Neuronal stem cell (in vitro differentiated cells): ENCODE measurements around the gene FBXO36.
"Not testable (repeated sequence)": the region's sequence is repeated elsewhere in the genome, so short reads cannot be mapped to it uniquely, and the experiment has no call there.

Source experiments
- DNase-seq: peaks from one replicate; pipeline ENCODE4 v3.0.0-alpha.2; 2013; ENCODE audit warnings: low spot score
- H2AFZ ChIP-seq: one replicate; pipeline ENCODE4 v1.6.1; 2013; ENCODE audit warnings: mild to moderate bottlenecking, low read length, inconsistent platforms
- H2AK5ac ChIP-seq: 2 replicates; pipeline ENCODE4 v1.6.1; 2013; ENCODE audit warnings: low read depth, mild to moderate bottlenecking, inconsistent platforms, low read length, moderate library complexity, mixed read lengths
- H2BK120ac ChIP-seq: 2 replicates; pipeline ENCODE4 v1.6.1; 2013; ENCODE audit warnings: low read depth, mild to moderate bottlenecking, inconsistent platforms, low read length, moderate library complexity, mixed read lengths
- H2BK12ac ChIP-seq: one replicate; pipeline ENCODE4 v1.6.1; 2013; ENCODE audit warnings: low read length, inconsistent platforms
- H2BK15ac ChIP-seq: 2 replicates; pipeline ENCODE4 v1.6.1; 2013; ENCODE audit warnings: mild to moderate bottlenecking, low read length, inconsistent platforms, mixed read lengths
- H2BK5ac ChIP-seq: one replicate; pipeline ENCODE4 v1.6.1; 2013; ENCODE audit warnings: inconsistent platforms, mild to moderate bottlenecking, low read length, moderate library complexity
- H3K14ac ChIP-seq: one replicate; pipeline ENCODE4 v1.6.1; 2013; ENCODE audit warnings: low read length, inconsistent platforms
- H3K18ac ChIP-seq: 2 replicates; pipeline ENCODE4 v1.6.1; 2013; ENCODE audit warnings: low read length, inconsistent platforms
- H3K23ac ChIP-seq: 2 replicates; pipeline ENCODE4 v1.6.1; 2013; ENCODE audit warnings: low read depth, mild to moderate bottlenecking, mixed read lengths, low read length, inconsistent platforms; ENCODE audit not compliant: poor library complexity
- H3K27ac ChIP-seq: replicated peaks from 3 replicates; pipeline ENCODE4 v1.5.1; 2013; ENCODE audit warnings: low read length, inconsistent platforms
- H3K27me3 ChIP-seq, 3 experiments: 2 replicates each; pipeline ENCODE4 v1.6.1; 2013; ENCODE audit warnings: low read length in 3 of 3, mild to moderate bottlenecking in 2 of 3, inconsistent platforms in 1 of 3, low read depth in 1 of 3, mixed read lengths in 1 of 3, moderate library complexity in 1 of 3; ENCODE audit not compliant: control insufficient read depth in 3 of 3, insufficient read depth in 3 of 3
- H3K36me3 ChIP-seq, 2 donors: replicated peaks in 1 of 2; 2 replicates each; pipeline ENCODE4 v1.6.1; 2013; ENCODE audit warnings: low read length in 2 of 2; ENCODE audit not compliant: control insufficient read depth in 2 of 2, insufficient read depth in 2 of 2
- H3K4ac ChIP-seq: 2 replicates; pipeline ENCODE4 v1.6.1; 2013; ENCODE audit warnings: inconsistent platforms, mild to moderate bottlenecking, low read length, moderate library complexity
- H3K4me1 ChIP-seq, 2 donors: 1 replicate in 1 of 2; 2 replicates in 1 of 2; pipeline ENCODE4 v1.6.1; 2013; ENCODE audit warnings: low read length in 2 of 2, low read depth in 1 of 2; ENCODE audit not compliant: control insufficient read depth in 2 of 2, insufficient read depth in 1 of 2
- H3K4me2 ChIP-seq: one replicate; pipeline ENCODE4 v1.6.1; 2013; ENCODE audit warnings: mild to moderate bottlenecking, low read length, inconsistent platforms; ENCODE audit not compliant: insufficient read depth, poor library complexity, severe bottlenecking
- H3K4me3 ChIP-seq, 2 donors: 2 replicates each; pipeline ENCODE4 v1.5.1; 2013; ENCODE audit warnings: low read length in 2 of 2, mild to moderate bottlenecking in 2 of 2, inconsistent platforms in 1 of 2, moderate library complexity in 1 of 2
- H3K79me1 ChIP-seq: one replicate; pipeline ENCODE4 v1.6.1; 2013; ENCODE audit warnings: low read depth, mild to moderate bottlenecking, inconsistent platforms, low read length, moderate library complexity
- H3K9ac ChIP-seq: one replicate; pipeline ENCODE4 v1.6.1; 2013; ENCODE audit warnings: mild to moderate bottlenecking, low read depth, low read length, inconsistent platforms; ENCODE audit not compliant: poor library complexity
- H3K9me3 ChIP-seq, 2 donors: replicated peaks in 1 of 2; 2 replicates each; pipeline versions ENCODE3 to v1.6.1; 2013; ENCODE audit warnings: low read length in 2 of 2, mild to moderate bottlenecking in 2 of 2, inconsistent platforms in 1 of 2, low read depth in 1 of 2, mixed read lengths in 1 of 2, moderate library complexity in 1 of 2; ENCODE audit not compliant: control insufficient read depth in 2 of 2, insufficient read depth in 1 of 2
- H4K8ac ChIP-seq: one replicate; pipeline ENCODE4 v1.6.1; 2013; ENCODE audit warnings: low read depth, mild to moderate bottlenecking, inconsistent platforms, low read length, moderate library complexity
- H4K91ac ChIP-seq: one replicate; pipeline ENCODE4 v1.6.1; 2013; ENCODE audit warnings: low read length, low read depth, mild to moderate bottlenecking, inconsistent platforms; ENCODE audit not compliant: poor library complexity
- WGBS, 2 donors: extraction: QIAGEN DNeasy Blood & Tissue Kit; methylation state at CpG; one replicate each; pipeline ENCODE4 v1.1.7; 2013; ENCODE audit warnings: missing lambda C conversion rate in 2 of 2, mixed read lengths in 1 of 2; ENCODE audit not compliant: insufficient read length in 2 of 2, insufficient replicate concordance in 1 of 2; ENCODE audit errors: extremely low coverage in 2 of 2; 5-methylcytosine and 5-hydroxymethylcytosine counted together

The FBXO36 gene

DNA sequence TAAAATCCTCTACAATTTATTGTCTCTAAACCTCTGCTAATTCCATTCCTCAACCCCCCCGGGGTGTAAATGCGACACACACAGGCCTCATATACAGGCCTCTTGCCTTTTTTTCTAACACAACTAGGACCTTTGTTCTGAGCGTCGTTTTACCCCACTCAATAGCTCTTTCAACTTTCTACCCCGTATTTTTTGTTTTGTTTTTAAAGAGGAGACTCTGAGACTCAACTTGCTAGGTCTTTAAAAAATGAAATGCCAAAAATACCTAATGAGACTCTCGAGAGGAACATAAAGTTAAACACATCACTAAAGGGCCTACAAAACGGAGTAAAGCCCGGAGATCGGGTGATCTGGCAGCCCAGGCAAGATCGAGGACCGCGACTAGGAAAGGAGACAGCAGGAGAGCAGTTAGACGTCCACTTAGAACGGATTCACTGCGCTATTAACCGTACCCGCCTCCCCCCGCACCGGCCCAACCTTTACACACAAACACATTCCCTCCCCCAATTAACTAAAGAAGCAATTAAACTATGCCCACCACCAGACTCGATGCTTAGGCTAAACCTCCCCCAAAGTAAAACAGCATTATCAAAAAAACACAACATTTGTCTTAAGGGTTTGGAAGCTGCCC is 2.2 kb upstream of the FBXO36 start:
- Histone ChIP-seq H3K4ac (no peak overlapping the region), H2BK5ac (no peak overlapping the region), H4K8ac (no peak overlapping the region), H3K4me2 (peak overlapping the region; percentile 71), H2AFZ (peak overlapping the region; percentile 7), H3K79me1 (peaks cover 2% of the 10 kb centered on the region), H3K18ac (peak overlapping the region; percentile 44), H3K27me3 (no peaks in the 10 kb centered on the region), H3K9ac (peak overlapping the region; percentile 80), H2AK5ac (no peak overlapping the region), H2BK120ac (no peak overlapping the region), H3K14ac (no peak overlapping the region), H3K4me3 (peak overlapping the region; percentile 61 to 96), H3K27ac (peak overlapping the region; percentile 99), H3K36me3 (peaks cover 2 to 36% of the 10 kb centered on the region in 2 donors), H2BK15ac (no peak overlapping the region), H3K23ac (no peak overlapping the region), H3K9me3 (peaks cover 0 to 7% of the 10 kb centered on the region in 2 donors), H3K4me1 (peaks cover 0 to 7% of the 10 kb centered on the region in 2 donors), H4K91ac (no peak overlapping the region), H2BK12ac (no peak overlapping the region)
- DNase-seq, result no peak
- WGBS, 2 donors, result no CpG with 5 or more reads among the region's 20 CpGs

DNA sequence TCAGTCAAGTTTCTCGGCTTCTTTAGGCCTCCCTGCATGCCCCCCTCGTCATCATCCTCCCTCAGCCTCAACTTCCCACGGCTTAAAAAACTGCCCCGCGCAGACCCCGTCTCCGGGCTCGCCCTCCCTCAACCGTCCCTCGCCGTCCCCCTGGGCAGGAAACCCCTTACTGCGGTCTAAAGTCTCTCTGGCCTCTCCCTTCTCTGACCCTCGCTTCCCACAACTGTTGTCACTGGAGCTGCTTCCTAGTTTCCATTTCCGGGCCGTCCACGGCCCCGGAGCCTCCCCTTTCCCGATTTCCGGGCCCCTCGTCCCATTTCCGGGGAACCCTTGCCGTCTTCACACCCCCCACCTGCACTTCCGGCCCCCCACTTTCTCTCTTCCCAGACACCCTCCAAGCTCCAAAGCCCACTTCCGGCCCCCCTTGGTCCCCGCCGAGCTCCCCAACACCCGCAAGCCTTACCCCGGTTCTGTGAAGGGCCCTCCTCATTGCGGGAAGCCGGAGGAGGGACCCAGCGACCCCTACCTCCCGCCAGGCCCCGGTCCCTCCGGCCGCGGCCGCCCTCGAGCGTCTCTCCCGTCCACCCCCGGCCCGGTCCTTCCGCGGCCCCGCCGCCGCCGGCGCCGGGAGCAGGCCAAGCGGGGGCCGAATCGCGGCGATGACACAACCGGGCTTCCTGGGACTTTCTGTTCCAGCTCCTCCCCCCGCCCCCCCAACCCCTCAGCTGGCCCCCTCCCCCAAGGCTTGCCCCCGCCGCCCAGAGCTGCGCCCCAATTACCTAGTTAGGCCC is 1.0 kb upstream of the FBXO36 start:
- DNase-seq, result peak; percentile 46
- WGBS, 2 donors, result no CpG with 5 or more reads among the region's 60 CpGs
- H3K36me3 ChIP-seq, result peaks cover 2 to 25% of the 10 kb centered on the region in 2 donors
- H3K27me3 ChIP-seq, result no peaks in the 10 kb centered on the region
- no peak overlapping the region for H3K23ac ChIP-seq
- peaks cover 0 to 7% of the 10 kb centered on the region in 2 donors for H3K9me3 ChIP-seq
- H3K14ac ChIP-seq, result no peak overlapping the region
- H3K27ac ChIP-seq, result peak overlapping the region; percentile 99
- no peak overlapping the region for H4K8ac ChIP-seq
- H3K4me1 ChIP-seq, result peaks cover 0 to 7% of the 10 kb centered on the region in 2 donors
- peak overlapping the region; percentile 61 to 96 for H3K4me3 ChIP-seq
- peak overlapping the region; percentile 97 for H2BK5ac ChIP-seq
- H2AK5ac ChIP-seq, result no peak overlapping the region
- peak overlapping the region; percentile 71 for H3K4me2 ChIP-seq
- no peak overlapping the region for H3K4ac ChIP-seq
- peaks cover 2% of the 10 kb centered on the region for H3K79me1 ChIP-seq
- H2BK12ac ChIP-seq, result no peak overlapping the region
- peak overlapping the region; percentile 96 for H2AFZ ChIP-seq
- peak overlapping the region; percentile 88 for H3K9ac ChIP-seq
- peak overlapping the region; percentile 81 for H2BK120ac ChIP-seq
- H2BK15ac ChIP-seq, result no peak overlapping the region
- peak overlapping the region; percentile 12 for H4K91ac ChIP-seq
- H3K18ac ChIP-seq, result peak overlapping the region; percentile 97

DNA sequence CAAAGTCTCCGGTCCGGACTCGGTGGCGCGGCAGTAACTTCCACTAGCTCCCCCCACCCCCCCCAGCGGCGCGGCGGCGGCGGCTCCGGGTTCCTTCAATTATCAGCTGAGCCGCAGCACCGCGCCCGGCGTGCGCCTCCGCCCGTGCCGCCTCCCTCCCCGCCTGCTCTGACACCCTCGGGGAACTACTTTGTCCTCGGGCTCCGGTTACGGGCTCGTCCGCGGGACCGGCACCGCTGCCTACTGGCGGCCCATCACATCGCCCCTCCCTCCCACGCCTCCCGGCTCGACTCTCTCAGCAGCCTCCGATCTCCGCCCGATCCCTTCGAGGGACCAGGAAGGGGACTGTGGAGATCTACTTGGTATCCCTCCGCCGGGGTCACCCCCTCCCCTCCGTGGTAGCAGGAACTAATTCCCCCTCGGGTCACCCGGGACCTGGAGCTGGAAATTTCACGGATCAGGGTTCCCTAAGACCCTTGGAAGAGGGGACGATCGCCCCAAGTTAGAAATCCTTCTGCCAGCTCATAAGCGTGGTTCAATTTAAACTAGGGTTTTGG is 333 bp upstream of the FBXO36 start, which contains the start of gene TRIP12:
TRIP12 (minus strand) TSS at position 118 of the 557 bp plus-strand sequence. CDS start 41,930 bp downstream, outside the sequence.
- H3K36me3 ChIP-seq, result peaks cover 2 to 18% of the 10 kb centered on the region in 2 donors
- peak within 1 kb of the TSS; percentile 61 to 96 for H3K4me3 ChIP-seq

DNA sequence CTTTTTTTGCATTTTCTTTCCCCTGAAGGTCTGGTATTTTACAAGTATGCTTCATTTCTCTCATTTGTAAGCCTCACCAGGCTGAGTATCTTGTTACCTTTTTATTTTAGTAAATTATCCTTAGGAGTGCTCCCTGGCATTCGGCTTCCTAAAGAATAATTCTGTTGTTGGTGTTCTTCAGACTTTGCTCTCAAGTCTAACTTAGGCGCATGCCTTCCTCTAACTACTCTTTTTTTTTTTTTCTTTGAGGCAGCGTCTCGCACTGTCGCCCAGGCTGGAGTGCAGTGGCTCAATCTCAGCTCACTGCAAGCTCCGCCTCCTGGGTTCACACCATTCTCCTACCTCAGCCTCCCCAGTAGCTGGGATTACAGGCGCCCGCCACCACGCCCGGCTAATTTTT is 2.2 kb downstream of the FBXO36 start:
- H3K27ac ChIP-seq, result not testable (repeated sequence)

More for the DNA sequence above, 333 bp upstream of the FBXO36 start, which contains the start of gene TRIP12:
- peak within 1 kb of the TSS; percentile 96 for H2AFZ ChIP-seq
- peak within 1 kb of the TSS; percentile 88 for H3K9ac ChIP-seq
- no peak within 1 kb of the TSS for H2BK12ac ChIP-seq
- DNase-seq, result peak; percentile 97
- WGBS, 2 donors, result no CpG with 5 or more reads among the region's 49 CpGs
- peaks cover 0 to 7% of the 10 kb centered on the region in 2 donors for H3K9me3 ChIP-seq
- peak within 1 kb of the TSS; percentile 89 for H3K4me2 ChIP-seq
- H3K79me1 ChIP-seq, result peaks cover 2% of the 10 kb centered on the region
- no peak within 1 kb of the TSS for H2BK15ac ChIP-seq
- no peak within 1 kb of the TSS for H4K8ac ChIP-seq
- no peak within 1 kb of the TSS for H2AK5ac ChIP-seq
- peak within 1 kb of the TSS; percentile 97 for H2BK5ac ChIP-seq
- peak within 1 kb of the TSS; percentile 81 for H2BK120ac ChIP-seq
- H4K91ac ChIP-seq, result peak within 1 kb of the TSS; percentile 12
- peak within 1 kb of the TSS; percentile 8 for H3K14ac ChIP-seq
- H3K27ac ChIP-seq, result peak within 1 kb of the TSS; percentile 99
- no peak within 1 kb of the TSS for H3K4ac ChIP-seq
- peaks cover 0 to 7% of the 10 kb centered on the region in 2 donors for H3K4me1 ChIP-seq
- peak within 1 kb of the TSS; percentile 89 for H3K23ac ChIP-seq
- peak within 1 kb of the TSS; percentile 98 for H3K18ac ChIP-seq
- no peaks in the 10 kb centered on the region for H3K27me3 ChIP-seq

More for the DNA sequence above, 2.2 kb downstream of the FBXO36 start:
- not testable (repeated sequence) for H3K4me2 ChIP-seq, H3K4me3 ChIP-seq, H2AK5ac ChIP-seq, H4K91ac ChIP-seq, H2BK5ac ChIP-seq, H3K79me1 ChIP-seq, H3K4ac ChIP-seq, H2BK15ac ChIP-seq, H3K9ac ChIP-seq, DNase-seq, H3K23ac ChIP-seq, H3K14ac ChIP-seq, H3K27me3 ChIP-seq, H3K18ac ChIP-seq, H2BK120ac ChIP-seq, H2AFZ ChIP-seq, H3K9me3 ChIP-seq, H2BK12ac ChIP-seq, H3K4me1 ChIP-seq, H4K8ac ChIP-seq, H3K36me3 ChIP-seq
- WGBS, 2 donors, result no CpG with 5 or more reads among the region's 10 CpGs
